Umbilical cord (tissue), 2 donors: ENCODE data around the gene PARVG. TPM values are rescaled to one million over a fixed set of nuclear protein-coding genes. Genes with fewer than 3 reads are reported as not detected.

Source experiments
- DNase-seq: peaks from one replicate; pipeline ENCODE4 v3.0.0-alpha.2; 2015; ENCODE audit warnings: low spot score
- total RNA-seq: library from RNA; depleted of rRNA; stranded (reverse); fragments of >200 nt; gene quantifications from one replicate; pipeline ENCODE4 v1.2.3, GENCODE V29; 2014; ENCODE audit warnings: low replicate concordance; ENCODE audit not compliant: insufficient read depth

PARVG gene
- total RNA-seq, 1 donor from 2014 or later, result 7.5 TPM

GRCh38 chr22:44154436-44154942, 26.2 kb upstream of the PARVG start:
- DNase-seq, result no peak

GRCh38 chr22:44155115-44155514, 25.6 kb upstream of the PARVG start:
- DNase-seq, result no peak

GRCh38 chr22:44157916-44158618, 22.7 kb upstream of the PARVG start:
- DNase-seq, result no peak

DNA sequence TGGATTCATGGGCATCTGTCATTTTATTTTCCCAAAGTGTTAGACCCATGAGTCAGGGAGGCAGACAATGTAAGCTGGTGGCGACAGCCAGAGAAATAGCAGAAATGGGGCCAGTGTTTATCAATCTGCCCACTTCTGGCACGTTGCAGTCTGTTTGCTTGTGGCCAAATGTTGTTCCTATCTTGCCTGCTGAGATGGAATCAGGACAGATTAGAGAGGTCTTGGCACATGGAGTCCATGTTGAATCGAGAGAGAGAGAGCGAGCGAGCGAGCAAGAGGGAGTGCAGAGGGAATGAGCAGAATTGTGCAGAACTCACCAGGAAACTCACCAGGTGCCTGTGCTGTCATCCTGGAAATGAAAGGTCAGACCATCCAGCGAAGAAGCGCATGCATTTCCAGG, 21.9 kb upstream of the PARVG start:
- DNase-seq, result no peak

GRCh38 chr22:44159221-44159620, 21.5 kb upstream of the PARVG start:
- peak; percentile 93 for DNase-seq

GRCh38 chr22:44159811-44160210, 20.9 kb upstream of the PARVG start:
- DNase-seq, result no peak

- DNase-seq, result no peak
Measured at GRCh38 chr22:44160421-44160820, 20.3 kb upstream of the PARVG start.

DNA sequence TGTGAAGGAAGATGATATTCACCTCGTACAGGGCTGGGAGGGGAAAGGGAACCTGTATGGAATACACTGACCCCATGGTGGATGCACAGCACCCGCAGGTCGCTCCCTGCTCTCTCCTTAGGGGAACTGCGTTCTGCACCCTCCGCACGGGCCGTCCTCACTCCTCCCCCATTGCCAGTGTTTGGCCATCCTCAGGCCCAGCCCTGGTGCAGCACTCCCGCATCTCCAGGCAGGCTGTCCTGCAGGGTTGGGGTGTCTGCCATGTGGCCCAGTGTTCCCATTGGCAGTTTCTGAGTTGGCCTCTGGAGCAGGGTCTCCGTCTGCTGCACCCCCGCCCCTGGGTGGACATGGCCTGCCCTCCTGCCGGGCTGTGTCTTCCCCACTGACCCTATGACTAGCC, 19.1 kb upstream of the PARVG start:
- DNase-seq, result no peak

- no peak for DNase-seq
Measured at GRCh38 chr22:44162960-44163359, 17.8 kb upstream of the PARVG start.

GRCh38 chr22:44163536-44163935, 17.2 kb upstream of the PARVG start:
- no peak for DNase-seq

DNA sequence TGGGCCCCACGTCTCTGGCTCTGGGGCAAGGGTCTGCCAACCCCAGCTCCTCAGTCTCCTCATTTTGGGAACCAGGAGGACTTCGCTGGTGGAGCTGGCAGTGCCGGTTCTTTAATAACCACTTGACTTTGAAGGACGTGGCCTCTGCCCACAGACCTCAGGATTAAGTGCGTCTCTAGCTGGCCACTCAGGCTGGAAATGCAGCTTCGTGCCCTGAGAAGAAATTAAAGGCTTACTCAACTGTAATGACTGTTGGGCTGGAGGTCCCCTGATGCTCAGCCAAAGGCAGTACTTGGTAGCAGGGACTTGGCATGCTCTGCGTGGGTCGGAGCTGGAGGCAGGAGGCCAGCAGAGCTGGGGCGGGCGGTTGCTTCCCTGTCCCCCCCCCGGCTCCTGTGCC, 16.7 kb upstream of the PARVG start:
- no peak for DNase-seq

DNA sequence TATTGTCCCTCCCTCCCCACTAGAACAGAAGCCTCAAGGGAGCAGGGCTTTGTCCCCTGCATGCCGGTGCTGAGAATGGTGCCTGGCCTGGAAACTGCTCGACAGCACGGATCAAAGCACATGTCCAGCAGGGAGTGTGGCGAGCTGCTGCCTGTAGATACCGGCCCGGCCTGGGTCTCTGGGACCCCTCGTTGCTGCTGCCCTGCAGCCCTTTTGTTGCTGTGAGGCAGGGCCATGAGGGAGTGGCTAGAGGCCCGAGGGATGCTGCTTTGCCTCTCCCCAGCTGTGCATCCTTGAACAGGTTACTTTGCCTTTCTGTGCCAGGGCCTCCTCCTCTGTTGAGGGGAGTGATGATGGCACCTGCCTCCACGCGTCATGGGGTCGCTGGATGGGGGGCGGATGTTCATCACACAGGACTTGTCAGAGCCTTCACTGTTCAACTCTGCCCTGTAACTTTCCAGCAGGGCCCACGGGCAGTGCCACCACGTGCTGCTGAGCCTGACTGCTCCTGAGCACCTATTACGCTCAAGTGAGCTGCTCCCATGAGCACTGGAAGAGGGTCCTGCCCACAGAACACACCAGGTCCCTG, 15.3 kb upstream of the PARVG start:
- DNase-seq, result no peak

GRCh38 chr22:44166498-44167276, 14.0 kb upstream of the PARVG start:
- DNase-seq, result no peak

DNA sequence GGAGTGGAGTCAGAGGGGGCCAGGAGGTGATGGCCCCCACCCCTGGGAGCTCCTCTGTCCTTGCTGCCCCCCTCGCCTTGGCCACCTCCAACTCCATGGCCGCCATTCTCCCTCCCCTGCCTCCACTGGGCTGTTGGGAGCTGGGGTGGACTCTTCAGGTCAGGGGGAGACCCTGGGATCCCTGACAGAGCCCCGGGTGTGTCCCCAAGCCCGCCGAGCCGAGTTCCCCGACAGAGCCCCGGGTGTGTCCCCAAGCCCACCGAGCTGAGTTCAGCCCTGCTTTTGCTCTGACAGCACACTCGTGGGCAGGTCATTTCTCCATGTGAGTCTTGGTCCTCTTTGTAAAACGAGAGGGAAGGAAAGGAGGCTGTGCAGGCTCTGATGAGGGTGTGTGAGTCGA, 13.2 kb upstream of the PARVG start:
- no peak for DNase-seq

DNA sequence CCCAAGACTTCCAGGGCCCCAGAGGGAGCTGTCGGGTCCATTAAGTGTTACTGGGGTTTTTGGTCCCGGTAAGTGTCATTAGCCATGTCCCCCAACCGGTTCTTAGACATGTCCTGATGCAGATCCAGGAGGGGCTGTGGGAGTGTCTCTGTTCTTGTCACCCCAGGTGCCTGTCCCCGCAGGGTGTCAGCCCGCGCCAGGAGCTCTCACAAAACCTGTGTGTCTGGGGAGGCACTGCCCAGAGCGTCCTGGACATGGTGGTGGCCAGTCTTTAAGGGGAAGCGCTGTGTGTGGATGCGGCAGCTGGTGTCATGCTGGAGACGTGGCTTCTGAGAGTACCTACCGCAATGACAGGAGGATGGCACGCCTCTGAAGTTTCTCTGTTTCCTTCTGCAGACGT, 12.5 kb upstream of the PARVG start:
- DNase-seq, result no peak

- no peak for DNase-seq
Measured at GRCh38 chr22:44170470-44170869, 10.3 kb upstream of the PARVG start.

- DNase-seq, result no peak
Measured at GRCh38 chr22:44171561-44171960, 9.2 kb upstream of the PARVG start.

DNA sequence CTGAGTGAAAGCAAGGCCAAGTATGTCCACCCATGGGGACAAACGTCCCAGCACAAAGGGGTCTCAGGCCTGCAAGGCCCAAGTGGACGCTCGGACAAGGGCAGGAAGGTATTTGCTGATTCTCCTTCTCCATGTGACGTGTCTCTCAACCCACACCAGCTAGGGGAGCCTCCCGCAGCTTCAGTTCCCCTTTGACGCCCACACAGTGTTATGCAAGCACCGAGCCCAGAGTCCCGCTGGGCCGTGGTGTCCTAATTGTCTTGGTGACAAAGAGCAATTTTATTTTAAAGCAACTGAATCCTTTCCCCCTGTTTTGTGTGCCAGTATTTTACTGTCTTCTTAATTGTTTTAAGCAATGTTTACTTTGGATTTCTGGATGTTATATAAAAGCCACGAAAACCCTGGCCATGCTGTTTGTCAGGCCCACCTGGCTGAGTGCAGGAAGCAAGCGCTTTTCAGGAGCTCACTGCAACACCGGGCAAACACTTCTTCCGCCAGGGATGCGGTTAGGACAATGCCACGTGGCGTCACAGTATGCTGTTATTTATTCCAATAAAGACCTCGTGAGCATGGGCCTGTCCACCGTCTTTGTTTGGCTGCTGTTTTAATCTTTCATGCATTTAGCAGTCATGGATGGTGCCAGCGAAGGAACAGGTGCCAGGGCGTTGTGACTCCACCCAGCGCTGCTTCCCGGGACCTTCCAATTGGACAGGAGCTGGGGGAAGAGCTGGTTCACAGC, 8.2 kb upstream of the PARVG start:
- DNase-seq, result peak; percentile 39

- no peak for DNase-seq
Measured at GRCh38 chr22:44173154-44173553, 7.6 kb upstream of the PARVG start.

DNA sequence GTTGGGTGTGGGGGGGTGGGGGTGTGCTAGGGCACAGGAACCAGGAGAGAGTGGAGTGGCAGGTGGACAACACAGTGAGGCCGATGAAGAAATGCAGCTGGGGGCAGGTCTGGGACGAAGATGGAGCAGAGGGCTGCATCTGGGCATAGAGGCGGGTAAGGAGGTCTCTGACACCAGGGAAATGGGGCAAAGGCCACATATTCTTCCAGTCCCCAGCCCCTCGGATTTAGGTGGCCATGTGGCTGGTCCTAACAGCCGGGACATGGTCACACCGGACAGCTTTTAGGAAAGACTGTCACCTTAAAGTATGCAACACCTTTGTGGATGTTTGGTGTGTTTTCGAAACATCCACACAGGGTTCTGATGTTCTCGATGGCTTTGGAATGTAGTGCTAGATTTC, 5.0 kb upstream of the PARVG start:
- no peak for DNase-seq

- DNase-seq, result no peak
Measured at GRCh38 chr22:44179196-44179988, 1.3 kb upstream of the PARVG start.
